Right cardiac atrium (tissue), 5 donors: ENCODE measurements around the gene EYA4. TPM values are rescaled to one million over a fixed set of nuclear protein-coding genes. Genes with fewer than 3 reads are reported as not detected.
A peak's percentile ranks its signal among the peaks of the same experiment; 100 is the strongest.

Source experiments
- ATAC-seq, 2 donors: fragments of 200-7000 bp; cut with Tn5 transposase; one replicate each; pipeline versions ENCODE4 v1.8.0 to v1.9.1; 2020; ENCODE audit warnings: moderate library complexity in 2 of 2, mild to moderate bottlenecking in 1 of 2
- DNase-seq, 3 donors: peaks; one replicate each; pipeline ENCODE4 v3.0.0-alpha.2; 2020
- H3K27ac ChIP-seq: one replicate; pipeline ENCODE4 v1.5.1; 2013; ENCODE audit warnings: mild to moderate bottlenecking, low read length, control low read depth, moderate library complexity
- H3K27me3 ChIP-seq: one replicate; pipeline ENCODE4 v1.6.1; 2013; ENCODE audit not compliant: control insufficient read depth, insufficient read depth
- H3K4me1 ChIP-seq: one replicate; pipeline ENCODE4 v1.6.1; 2013; ENCODE audit warnings: low read length; ENCODE audit not compliant: control insufficient read depth, insufficient read depth
- H3K4me3 ChIP-seq: one replicate; pipeline ENCODE4 v1.5.1; 2013; ENCODE audit warnings: low read length, control low read depth
- H3K9me3 ChIP-seq: one replicate; pipeline ENCODE4 v1.6.1; 2013; ENCODE audit warnings: low read length; ENCODE audit not compliant: control insufficient read depth
- WGBS: extraction: QIAGEN DNeasy Blood & Tissue Kit; methylation state at CpG from one replicate; pipeline ENCODE4 v1.1.7; 2013; 5-methylcytosine and 5-hydroxymethylcytosine counted together
- intact Hi-C, 4 donors: fragments of 100-400 bp; cut with DNase I; formaldehyde crosslinking; loops; one replicate each; pipeline versions ENCODE4 v1.11.0 to v1.14.0; 2022 to 2023
- polyA plus RNA-seq: library from polyadenylated mRNA; stranded (reverse); fragments of 200-250 nt; gene quantifications from one replicate; pipeline ENCODE4 v1.2.3, GENCODE V29; 2013
- total RNA-seq, 4 donors: library from RNA; stranded (reverse); fragmentation: NEBNext Ultra II Directional; extraction: Animal tissue kit (Norgen Biotek cat#: 25700); gene quantifications; one replicate each; pipeline ENCODE4 v1.2.1, GENCODE V29; 2021
- donor health status: healthy with polysubstance abuse.
- donor health status: DM: no; HTN: yes; CAD: no.
- donor health status: DM: no; HTN: no; CAD: no.
- donor health status: DM: no; HTN: yes; CAD: no; lungs with severe emphysema.
- donor health status: DM: yes; HTN: yes; CAD: no.

Gene EYA4
- total and polyA plus RNA-seq, 5 donors: 4.3 to 38.2 (median 17.7) TPM

- H3K27ac ChIP-seq: no peak overlapping the region
These were observed 18.4 kb downstream of the EYA4 start for GRCh38 chr6:133259561-133259960.

GRCh38 chr6:133262804-133263203 is 21.6 kb downstream of the EYA4 start:
- intact Hi-C loops: no loop called here
- DNase-seq (peak in 1 of 3 donors; percentile 53), ATAC-seq (peak in 1 of 2 donors; percentile 72)
- no peaks in the 10 kb centered on the region for H3K9me3 ChIP-seq
- H3K4me1 ChIP-seq: no peaks in the 10 kb centered on the region
- H3K27me3 ChIP-seq: no peaks in the 10 kb centered on the region
- H3K27ac ChIP-seq: no peak overlapping the region
- H3K4me3 ChIP-seq: no peak overlapping the region
- 66% methylated on average over 2 of the region's 2 CpGs for WGBS

More at GRCh38 chr6:133259561-133259960, 18.4 kb downstream of the EYA4 start:
- peaks cover 2% of the 10 kb centered on the region for H3K4me1 ChIP-seq
- intact Hi-C loops: no loop called here
- no peaks in the 10 kb centered on the region for H3K9me3 ChIP-seq
- no peak overlapping the region for H3K4me3 ChIP-seq
- DNase-seq: no peak
- H3K27me3 ChIP-seq: no peaks in the 10 kb centered on the region
- ATAC-seq: no peak

- no peaks in the 10 kb centered on the region for H3K9me3 ChIP-seq
- H3K4me3 ChIP-seq: no peak overlapping the region
- intact Hi-C loops: no loop called here
- no peak overlapping the region for H3K27ac ChIP-seq
- DNase-seq: no peak
- ATAC-seq: no peak
- no peaks in the 10 kb centered on the region for H3K27me3 ChIP-seq
- 85% methylated on average over 4 of the region's 4 CpGs for WGBS
- H3K4me1 ChIP-seq: no peaks in the 10 kb centered on the region
These were observed 23.9 kb downstream of the EYA4 start for GRCh38 chr6:133265066-133265465.

- WGBS: 61% methylated on average over 2 of the region's 2 CpGs
- no peaks in the 10 kb centered on the region for H3K9me3 ChIP-seq
- ATAC-seq: no peak
- intact Hi-C loops: no loop called here
- no peak overlapping the region for H3K4me3 ChIP-seq
- no peaks in the 10 kb centered on the region for H3K27me3 ChIP-seq
- no peak for DNase-seq
- no peaks in the 10 kb centered on the region for H3K4me1 ChIP-seq
- H3K27ac ChIP-seq: no peak overlapping the region
These were observed 25.0 kb downstream of the EYA4 start for GRCh38 chr6:133266186-133266585.

DNA sequence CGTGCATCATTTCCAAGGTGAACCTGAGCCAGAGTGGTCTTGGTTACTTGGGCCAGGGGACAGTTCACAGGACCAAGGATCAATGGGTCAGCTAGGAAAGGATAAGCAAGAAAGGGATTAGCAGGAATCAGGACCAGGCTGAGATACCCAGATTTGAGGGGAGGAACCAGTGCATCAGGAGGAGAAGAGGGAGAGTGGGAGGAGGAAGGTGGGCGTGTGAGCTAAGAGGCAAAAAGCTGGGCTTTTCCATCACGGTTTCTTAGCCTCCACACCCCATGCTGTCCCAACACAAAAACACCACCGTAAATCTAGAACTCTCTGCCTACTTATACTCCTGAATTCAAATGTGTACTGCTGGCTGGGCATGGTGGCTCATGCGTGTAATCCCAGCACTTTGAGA is 27.5 kb downstream of the EYA4 start:
- 81% methylated on average over 5 of the region's 5 CpGs for WGBS
- H3K4me1 ChIP-seq: no peaks in the 10 kb centered on the region
- H3K27me3 ChIP-seq: no peaks in the 10 kb centered on the region
- DNase-seq (no peak), ATAC-seq (no peak)
- no peaks in the 10 kb centered on the region for H3K9me3 ChIP-seq
- H3K27ac ChIP-seq: no peak overlapping the region
- intact Hi-C loops: no loop called here
- no peak overlapping the region for H3K4me3 ChIP-seq

DNA sequence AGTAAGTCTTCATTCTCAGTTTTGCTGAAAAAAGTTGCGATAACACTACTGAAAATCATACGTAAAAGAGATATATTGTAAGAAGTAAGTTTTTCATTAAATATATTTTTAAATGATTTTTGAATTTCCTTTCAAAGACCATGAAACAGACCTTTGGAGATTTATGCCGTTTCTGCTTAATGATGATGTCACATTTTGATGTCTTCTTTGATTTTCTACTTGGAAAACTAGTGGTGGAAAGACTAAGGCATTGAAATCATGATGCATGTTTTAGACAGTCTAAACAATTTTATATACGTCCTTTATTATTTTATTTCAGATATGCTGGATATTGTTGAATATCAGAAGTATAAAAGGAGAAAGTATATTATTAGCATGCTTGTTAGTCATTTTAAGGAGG is 33.7 kb downstream of the EYA4 start:
- intact Hi-C loops: no loop called here
- no peak for DNase-seq
- Histone ChIP-seq H3K27me3 (no peaks in the 10 kb centered on the region), H3K27ac (no peak overlapping the region), H3K4me1 (no peaks in the 10 kb centered on the region), H3K9me3 (no peaks in the 10 kb centered on the region), H3K4me3 (no peak overlapping the region)
- ATAC-seq: no peak
- WGBS: 81% methylated on average over 4 of the region's 4 CpGs

DNA sequence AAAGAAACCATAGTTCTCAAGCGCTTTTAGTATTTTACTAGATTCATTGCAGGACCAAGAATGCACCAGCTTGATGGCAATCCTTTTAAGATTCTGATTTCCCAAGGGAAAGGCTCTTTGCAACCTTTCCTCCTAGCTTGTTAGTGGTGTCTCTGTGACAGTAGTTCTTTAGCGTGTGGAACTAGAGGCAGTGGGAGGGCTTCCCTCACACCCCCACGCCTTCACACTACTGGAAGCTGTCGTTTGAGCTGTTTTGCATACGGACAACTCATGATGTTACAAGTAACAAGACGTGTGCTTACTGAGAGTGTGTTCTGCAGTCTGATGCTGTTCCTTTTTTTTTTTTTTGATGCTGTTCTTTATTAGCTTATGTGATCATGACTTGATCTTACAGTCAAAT is 34.1 kb downstream of the EYA4 start:
- 54% methylated on average over 6 of the region's 6 CpGs for WGBS
- no peak overlapping the region for H3K4me3 ChIP-seq
- H3K27me3 ChIP-seq: no peaks in the 10 kb centered on the region
- no peak for ATAC-seq
- no peaks in the 10 kb centered on the region for H3K4me1 ChIP-seq
- no peak overlapping the region for H3K27ac ChIP-seq
- no peaks in the 10 kb centered on the region for H3K9me3 ChIP-seq
- DNase-seq: no peak
- intact Hi-C loops: no loop called here

DNA sequence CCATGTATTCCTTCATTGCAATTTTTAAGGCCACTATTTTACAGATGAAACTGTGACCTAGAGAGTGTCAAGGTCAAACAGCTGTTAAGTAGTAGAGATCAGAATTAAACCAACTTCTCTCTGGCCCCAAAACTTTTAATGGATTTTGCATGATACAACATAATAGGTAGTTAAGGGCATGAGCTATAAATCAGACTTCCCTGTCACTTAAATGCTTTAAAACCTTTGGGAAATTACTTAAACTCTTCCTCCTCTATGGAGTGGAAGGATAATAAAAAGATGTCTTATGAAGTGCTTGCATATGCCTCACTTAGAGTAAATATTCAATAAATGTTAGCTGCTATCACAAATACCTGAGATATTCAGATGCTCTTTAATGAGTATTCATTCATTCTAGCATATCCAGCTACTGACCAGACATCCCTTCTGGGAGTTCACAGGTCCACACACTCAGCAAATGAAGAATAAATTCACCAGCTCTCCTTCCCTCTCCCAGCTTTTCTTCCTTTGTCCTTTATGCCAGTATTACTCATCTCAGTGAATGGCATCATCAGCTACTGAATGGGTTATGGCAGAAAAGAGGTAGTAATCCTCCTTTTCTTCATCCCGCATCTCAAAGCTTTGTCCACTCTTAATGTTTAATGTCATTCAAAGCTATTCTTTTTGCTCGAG is 36.2 kb downstream of the EYA4 start:
- WGBS: 79% methylated on average over 2 of the region's 2 CpGs
- H3K4me1 ChIP-seq: no peaks in the 10 kb centered on the region
- no peaks in the 10 kb centered on the region for H3K27me3 ChIP-seq
- H3K4me3 ChIP-seq: no peak overlapping the region
- intact Hi-C loops: no loop called here
- ATAC-seq: no peak
- no peak for DNase-seq
- H3K9me3 ChIP-seq: no peaks in the 10 kb centered on the region
- no peak overlapping the region for H3K27ac ChIP-seq

DNA sequence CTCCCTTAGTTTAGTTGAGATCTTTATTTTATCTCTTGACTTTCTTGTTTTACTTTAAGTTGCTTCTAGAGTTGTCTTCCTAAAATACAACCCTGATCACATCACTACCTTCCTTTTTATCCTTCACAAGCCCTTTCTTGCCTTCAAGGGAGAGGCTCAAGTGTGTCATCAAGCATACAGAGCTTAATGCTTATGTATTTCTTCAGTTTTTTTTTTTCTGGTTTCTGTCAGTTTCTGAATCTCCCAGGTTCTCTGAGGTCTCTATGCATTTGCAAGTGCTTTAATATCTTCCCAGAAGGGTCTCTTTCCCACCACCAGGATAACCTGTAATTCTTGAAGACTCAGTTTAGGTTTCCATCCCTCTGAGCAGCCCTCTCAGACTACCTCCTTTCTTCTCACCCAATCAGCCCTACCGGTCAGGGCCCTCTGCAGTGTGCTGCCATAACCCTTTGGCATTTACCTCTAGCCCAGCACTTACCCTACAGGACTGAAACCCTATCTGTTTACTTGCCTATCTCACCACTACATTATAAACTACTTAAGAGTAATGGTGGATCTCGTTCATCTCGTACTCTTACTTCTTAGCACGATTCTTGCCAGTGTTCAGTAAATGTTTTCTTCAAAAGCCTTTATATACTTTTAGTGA is 36.9 kb downstream of the EYA4 start:
- Histone ChIP-seq H3K9me3 (no peaks in the 10 kb centered on the region), H3K27me3 (no peaks in the 10 kb centered on the region), H3K27ac (no peak overlapping the region), H3K4me1 (no peaks in the 10 kb centered on the region), H3K4me3 (no peak overlapping the region)
- ATAC-seq: no peak
- DNase-seq: no peak
- intact Hi-C loops: no loop called here
- 71% methylated on average over 4 of the region's 4 CpGs for WGBS

DNA sequence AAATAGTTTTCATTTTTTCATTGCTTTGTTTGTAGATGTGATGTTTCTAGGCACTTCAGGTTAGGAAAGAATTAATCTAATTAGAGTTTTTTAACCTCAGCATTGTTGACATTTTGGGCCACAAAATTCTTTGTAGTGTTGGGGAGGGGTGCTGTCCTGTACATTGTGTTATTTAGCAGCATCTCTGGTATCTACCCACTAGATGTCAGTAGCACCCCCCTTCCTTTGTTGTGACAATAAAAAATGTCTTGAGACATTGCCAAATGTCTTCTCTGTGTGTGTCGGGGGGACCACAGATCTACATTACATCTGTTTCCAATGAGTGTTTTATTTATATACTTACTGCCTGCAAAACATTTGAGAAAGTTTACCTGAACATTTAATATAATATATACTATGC is 45.6 kb downstream of the EYA4 start:
- no peaks in the 10 kb centered on the region for H3K27me3 ChIP-seq
- intact Hi-C loops: no loop called here
- no peak for ATAC-seq
- H3K27ac ChIP-seq: no peak overlapping the region
- WGBS: 20% methylated on average over 1 of the region's 1 CpG
- H3K9me3 ChIP-seq: no peaks in the 10 kb centered on the region
- peaks cover 2% of the 10 kb centered on the region for H3K4me1 ChIP-seq
- no peak for DNase-seq
- H3K4me3 ChIP-seq: no peak overlapping the region

DNA sequence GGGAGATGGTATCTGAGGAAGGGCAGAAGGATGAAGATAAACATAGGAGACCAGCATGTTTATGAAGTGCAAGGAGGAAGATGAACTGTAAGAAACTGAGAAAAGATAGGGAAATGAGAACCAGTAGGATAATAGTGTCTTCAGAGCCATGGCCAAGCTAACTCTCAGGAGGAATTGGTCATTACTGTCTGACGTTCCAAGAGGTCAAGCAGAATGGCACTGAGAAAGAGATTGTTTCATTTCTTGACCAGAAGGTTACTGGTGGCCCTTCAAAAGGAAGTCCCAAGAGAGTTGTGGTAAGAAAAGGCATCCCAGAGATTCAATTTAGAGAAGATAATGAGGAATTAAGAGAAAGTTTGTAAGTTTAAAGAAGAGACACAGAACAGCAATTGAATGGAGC is 47.5 kb downstream of the EYA4 start:
- Histone ChIP-seq H3K27me3 (no peaks in the 10 kb centered on the region), H3K4me3 (no peak overlapping the region), H3K4me1 (peaks cover 4% of the 10 kb centered on the region), H3K9me3 (no peaks in the 10 kb centered on the region), H3K27ac (no peak overlapping the region)
- 47% methylated on average over 1 of the region's 1 CpG for WGBS
- intact Hi-C loops: no loop called here
- DNase-seq (no peak), ATAC-seq (no peak)
